GM18858 (cell line): ENCODE data around the gene BCAM.
"Not testable (repeated sequence)": the region's sequence is repeated elsewhere in the genome, so short reads cannot be mapped to it uniquely, and the experiment has no call there.

ENCODE experiments used
- ATAC-seq: cut with Tn5 transposase; IDR thresholded peaks from one replicate; pipeline ENCODE4 v1.9.1; 2021; ENCODE audit not compliant: unreplicated experiment

Gene BCAM

GRCh38 chr19:44847144-44848035 is 38.5 kb downstream of the BCAM start:
- no peak for ATAC-seq

- ATAC-seq: no peak
Measured at GRCh38 chr19:44848036-44848811, 39.3 kb downstream of the BCAM start.

GRCh38 chr19:44848812-44849447 is 40.0 kb downstream of the BCAM start:
- ATAC-seq: no peak

- no peak for ATAC-seq
Measured at GRCh38 chr19:44850641-44851109, 41.8 kb downstream of the BCAM start.

- no peak for ATAC-seq
Measured at GRCh38 chr19:44851427-44851826, 42.5 kb downstream of the BCAM start.

- ATAC-seq: no peak
Measured at GRCh38 chr19:44855606-44856005, 46.7 kb downstream of the BCAM start.

GRCh38 chr19:44856421-44857083 is 47.6 kb downstream of the BCAM start:
- ATAC-seq: no peak

GRCh38 chr19:44857837-44858236 is 48.9 kb downstream of the BCAM start:
- ATAC-seq: no peak

- not testable (repeated sequence) for ATAC-seq
Measured at GRCh38 chr19:44861576-44861975, 52.7 kb downstream of the BCAM start.

- ATAC-seq: no peak
Measured at GRCh38 chr19:44863990-44864389, 55.1 kb downstream of the BCAM start.

GRCh38 chr19:44865196-44865767 is 56.4 kb downstream of the BCAM start:
- ATAC-seq: no peak

- ATAC-seq: no peak
Measured at GRCh38 chr19:44866664-44867063, 57.8 kb downstream of the BCAM start.

GRCh38 chr19:44867578-44867977 is 58.7 kb downstream of the BCAM start:
- no peak for ATAC-seq

GRCh38 chr19:44869733-44870470 is 61.0 kb downstream of the BCAM start:
- no peak for ATAC-seq
